Pericardium fibroblast (primary cell): ENCODE results near the gene PEX5. TPM values are rescaled to one million over a fixed set of nuclear protein-coding genes. Genes with fewer than 3 reads are reported as not detected.

ENCODE experiments used
- total RNA-seq: library from RNA; depleted of rRNA; stranded (reverse); fragments of >200 nt; gene quantifications from 2 replicates; pipeline ENCODE4 v1.2.3, GENCODE V29; 2015

Gene PEX5
- total RNA-seq: 16.8 and 32.9 TPM in 2 replicates

GRCh38 chr12:7189398-7190267 lies at the start of gene PEX5:
Gene PEX5 (plus strand): TSS chr12:7189686. CDS start chr12:7190378, 692 bp downstream.

Other genes starting within 250 kb of the PEX5 start
- gene RNU7-1, start 245.9 kb upstream of the PEX5 start, total RNA-seq: not detected in 2 replicates
- 344 and 451 TPM in 2 replicates for gene C12orf57, start 245.7 kb upstream of the PEX5 start, total RNA-seq
- not detected in 2 replicates for gene PTPN6, start 238.3 kb upstream of the PEX5 start, total RNA-seq
- gene PHB2, start 219.0 kb upstream of the PEX5 start, total RNA-seq: 224 and 365 TPM in 2 replicates
- 28.3 and 32.0 TPM in 2 replicates for gene EMG1, start 218.8 kb upstream of the PEX5 start, total RNA-seq
- gene LPCAT3, start 171.2 kb upstream of the PEX5 start, total RNA-seq: 33.8 and 35.5 TPM in 2 replicates
- gene C1S, start 129.0 kb upstream of the PEX5 start, total RNA-seq: 273 and 492 TPM in 2 replicates
- 586 and 850 TPM in 2 replicates for gene C1R, start 97.2 kb upstream of the PEX5 start, total RNA-seq
- 47.3 and 68.0 TPM in 2 replicates for gene C1RL, start 80.5 kb upstream of the PEX5 start, total RNA-seq
- gene RBP5, start 60.8 kb upstream of the PEX5 start, total RNA-seq: 0.58 TPM in 1 of 2 replicates, not detected in the other
- gene CLSTN3, start 59.3 kb upstream of the PEX5 start, total RNA-seq: 10.9 and 13.2 TPM in 2 replicates
- not detected in 2 replicates for gene ACSM4, start 114.4 kb downstream of the PEX5 start, total RNA-seq